ENCODE data around the gene RTP5.

The RTP5 gene

DNA sequence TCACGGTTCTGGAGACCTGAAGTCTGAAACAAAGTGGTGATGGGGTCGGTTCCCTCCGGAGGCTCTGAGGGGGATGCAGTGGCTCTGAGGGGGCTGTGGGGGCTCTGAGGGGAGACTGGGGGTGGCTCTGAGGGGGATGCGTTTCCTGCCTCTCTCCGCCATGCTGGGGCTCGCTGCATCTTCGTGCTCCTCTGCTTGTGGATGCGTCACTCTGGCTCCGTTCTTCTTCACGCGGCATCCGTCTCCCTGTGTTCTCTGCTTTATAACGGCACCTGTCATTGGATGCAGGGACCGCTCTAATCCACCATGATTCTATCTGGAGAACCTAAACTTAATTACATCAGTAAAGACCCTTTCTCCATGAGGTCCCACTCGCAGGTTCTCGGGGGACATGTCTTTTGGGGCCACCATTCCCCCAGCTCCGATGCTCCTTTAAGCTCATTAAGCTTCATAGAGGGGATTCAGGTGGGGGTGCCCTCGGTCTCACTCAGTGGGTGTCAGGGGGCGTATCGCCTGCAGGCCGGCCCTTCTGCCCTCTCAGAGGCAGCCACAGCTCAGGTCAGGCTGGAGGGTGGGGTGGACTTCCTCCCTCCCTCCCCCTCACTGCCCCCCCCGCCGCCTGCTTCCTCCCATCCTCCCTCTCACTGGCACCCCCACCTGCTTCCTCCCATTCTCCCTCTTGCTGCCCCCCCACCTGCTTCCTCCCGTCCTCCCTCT lies 18.4 kb downstream of the RTP5 start:
- DNase-seq (ENCODE audit: low spot score) = no peak

DNA sequence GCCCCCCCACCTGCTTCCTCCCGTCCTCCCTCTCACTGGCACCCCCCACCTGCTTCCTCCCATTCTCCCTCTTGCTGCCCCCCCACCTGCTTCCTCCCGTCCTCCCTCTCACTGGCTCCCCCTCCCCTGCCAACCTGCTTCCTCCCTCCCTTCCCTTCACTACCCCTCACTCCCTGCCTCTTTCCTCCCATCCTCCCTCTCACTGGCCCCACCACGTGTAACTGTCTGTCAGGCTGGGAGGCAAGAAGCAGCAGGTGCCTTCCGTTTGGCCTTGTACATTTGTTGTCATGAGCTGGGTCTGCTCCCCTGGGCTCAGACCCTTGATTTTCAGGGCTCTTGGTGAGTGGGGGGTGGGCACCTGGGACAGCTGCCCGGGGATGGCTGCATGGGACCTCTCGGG lies 19.1 kb downstream of the RTP5 start:
- DNase-seq (ENCODE audit: low spot score) = no peak

DNA sequence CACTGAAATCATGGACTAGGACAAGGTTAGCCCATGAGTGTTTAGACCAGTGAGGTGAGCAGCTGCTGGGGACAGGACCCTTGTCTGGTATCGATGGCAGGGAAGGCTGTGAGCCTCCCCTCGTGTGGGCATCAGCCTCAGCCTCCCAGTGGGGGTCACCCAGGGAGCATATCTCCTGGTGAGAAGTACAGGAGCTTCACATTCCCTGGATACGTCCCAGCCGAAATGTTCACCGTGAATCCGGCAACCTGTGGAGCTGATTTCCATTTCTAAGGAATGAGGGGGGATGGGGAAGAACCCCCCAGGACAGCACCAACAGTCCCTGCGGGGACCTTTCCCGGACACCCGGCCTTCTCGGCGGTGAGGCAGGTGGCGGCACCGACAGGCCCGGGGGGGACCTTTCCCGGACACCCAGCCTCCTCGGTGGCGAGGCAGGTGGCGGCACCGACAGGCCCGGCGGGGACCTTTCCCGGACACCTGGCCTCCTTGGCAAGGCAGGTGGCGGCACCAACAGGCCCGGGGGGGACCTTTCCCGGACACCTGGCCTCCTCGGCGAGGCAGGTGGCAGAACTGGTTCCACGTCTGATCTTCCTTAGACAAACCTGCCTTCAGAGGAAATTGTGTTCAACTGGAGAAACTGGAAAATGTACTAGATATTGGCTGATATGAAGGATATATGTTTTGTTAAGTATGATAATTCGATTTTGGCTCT lies 21.2 kb downstream of the RTP5 start:
- DNase-seq (ENCODE audit: low spot score) = peak; percentile 63

GRCh38 chr2:241891315-241891987 lies 21.9 kb downstream of the RTP5 start:
- no peak for DNase-seq (ENCODE audit: low spot score)

- DNase-seq (ENCODE audit: low spot score) = no peak
Measured at GRCh38 chr2:241891988-241892298, 22.4 kb downstream of the RTP5 start.

- no peak for DNase-seq (ENCODE audit: low spot score)
Measured at GRCh38 chr2:241892299-241893137, 23.0 kb downstream of the RTP5 start.

GRCh38 chr2:241893265-241893664 lies 23.7 kb downstream of the RTP5 start:
- DNase-seq (ENCODE audit: low spot score) = no peak

- DNase-seq (ENCODE audit: low spot score) = no peak
Measured at GRCh38 chr2:241894056-241894641, 24.6 kb downstream of the RTP5 start.

- DNase-seq (ENCODE audit: low spot score) = no peak
Measured at GRCh38 chr2:241894681-241895426, 25.3 kb downstream of the RTP5 start.

GRCh38 chr2:241895427-241895711 lies 25.8 kb downstream of the RTP5 start:
- DNase-seq (ENCODE audit: low spot score) = no peak

DNA sequence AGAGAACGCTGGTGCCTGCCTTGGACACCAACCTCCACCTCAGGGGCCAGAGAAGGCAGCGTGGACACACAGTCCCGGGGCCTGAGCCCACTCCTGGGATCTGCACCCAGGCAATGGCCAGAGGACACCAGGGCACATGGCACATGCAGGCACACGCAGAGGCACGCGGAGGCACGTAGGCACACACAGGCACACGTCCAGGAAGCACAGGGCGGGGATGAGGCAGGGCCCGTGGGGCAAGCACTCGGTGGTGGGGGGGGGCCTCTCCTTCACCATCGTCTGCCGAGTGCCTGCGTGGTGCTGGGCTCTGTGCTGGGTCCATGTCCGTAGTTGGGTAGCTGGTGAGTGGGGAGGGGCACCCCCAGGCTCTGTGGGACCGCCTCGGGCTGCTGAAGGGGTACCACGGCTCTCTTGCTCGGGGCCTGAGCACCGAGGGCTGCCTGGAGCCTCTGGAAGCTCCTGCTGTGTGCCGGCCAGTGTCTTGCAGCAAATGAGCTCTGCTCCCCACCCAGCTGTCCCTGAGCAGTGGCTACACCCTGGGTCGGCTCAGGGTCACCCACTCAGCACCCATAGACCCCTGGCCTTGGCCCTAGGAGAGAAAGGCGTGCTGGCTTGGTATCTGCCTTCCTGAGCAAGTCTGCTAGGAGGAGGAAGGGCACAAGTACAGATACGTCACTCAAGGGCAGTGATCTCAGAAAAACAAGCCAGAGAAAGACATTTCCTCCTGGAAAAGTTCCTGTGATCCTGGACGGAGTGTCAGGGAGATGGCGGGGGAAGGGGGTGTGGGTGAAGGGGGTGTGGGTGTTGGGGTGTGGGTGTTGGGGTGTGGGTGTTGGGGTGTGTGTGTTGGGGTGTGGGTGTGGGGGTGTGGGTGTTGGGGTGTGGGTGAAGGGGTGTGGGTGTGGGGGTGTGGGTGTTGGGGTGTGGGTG lies 26.4 kb downstream of the RTP5 start:
- DNase-seq (ENCODE audit: low spot score) = peak; percentile 73

GRCh38 chr2:241896746-241897201 lies 27.2 kb downstream of the RTP5 start:
- DNase-seq (ENCODE audit: low spot score) = no peak

- no peak for DNase-seq (ENCODE audit: low spot score)
Measured at GRCh38 chr2:241897231-241897916, 27.8 kb downstream of the RTP5 start.

- DNase-seq (ENCODE audit: low spot score) = no peak
Measured at GRCh38 chr2:241898463-241899270, 29.1 kb downstream of the RTP5 start.

DNA sequence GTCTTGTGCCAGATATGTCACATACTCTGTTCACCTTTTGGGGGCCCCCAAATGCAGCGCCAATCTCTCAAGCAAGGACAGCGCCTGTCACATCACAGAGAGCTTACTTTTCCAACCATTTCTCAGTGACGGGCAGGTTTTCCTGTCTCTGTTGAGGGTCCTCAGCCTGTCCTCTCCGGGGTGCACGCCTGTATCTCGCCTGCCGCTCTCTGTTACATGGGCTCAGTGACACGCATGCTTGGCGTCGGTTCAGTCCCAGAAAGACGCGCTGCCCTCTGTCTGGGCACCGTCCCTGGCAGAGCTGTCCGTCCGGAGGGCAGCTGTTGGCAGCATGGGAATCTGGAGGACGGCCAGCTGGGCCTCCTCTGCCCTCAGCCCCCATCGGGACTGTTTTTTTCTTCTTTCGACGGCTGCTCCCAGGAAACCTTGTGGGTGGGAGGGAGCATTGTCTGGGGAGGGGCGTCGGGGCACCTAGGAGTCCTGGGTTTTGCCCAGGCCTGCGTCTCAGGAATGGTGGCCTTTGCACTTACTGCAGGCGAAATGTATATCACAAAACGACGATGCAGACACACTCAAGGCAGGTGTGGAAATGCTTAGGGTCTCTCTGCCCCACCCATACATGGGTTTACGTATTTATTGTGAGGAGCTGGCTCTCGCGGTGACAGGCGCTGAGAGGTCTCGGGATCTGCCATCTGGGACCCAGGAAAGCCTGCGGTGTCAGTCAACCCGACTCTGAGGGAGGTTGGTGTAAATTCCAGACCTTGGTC lies 30.9 kb downstream of the RTP5 start:
- DNase-seq (ENCODE audit: low spot score) = no peak

GRCh38 chr2:241901018-241901380 lies 31.5 kb downstream of the RTP5 start:
- no peak for DNase-seq (ENCODE audit: low spot score)

- peak; percentile 60 for DNase-seq (ENCODE audit: low spot score)
Measured at GRCh38 chr2:241901500-241902351, 32.2 kb downstream of the RTP5 start.

Measured in cerebellar cortex (tissue), 1 donor.